Dermis blood vessel endothelial cell (primary cell): ENCODE data around the gene GRIN2A. TPM values are rescaled to one million over a fixed set of nuclear protein-coding genes. Genes with fewer than 3 reads are reported as not detected.

Experiments
- DNase-seq: peaks from one replicate; pipeline ENCODE4 v3.0.0; 2010
- total RNA-seq: library from RNA; depleted of rRNA; stranded (reverse); fragments of >200 nt; gene quantifications from 2 replicates; pipeline ENCODE4 v1.2.3, GENCODE V29; 2014

The GRIN2A gene
- total RNA-seq, 1 donor from 2014 or later: not detected

DNA sequence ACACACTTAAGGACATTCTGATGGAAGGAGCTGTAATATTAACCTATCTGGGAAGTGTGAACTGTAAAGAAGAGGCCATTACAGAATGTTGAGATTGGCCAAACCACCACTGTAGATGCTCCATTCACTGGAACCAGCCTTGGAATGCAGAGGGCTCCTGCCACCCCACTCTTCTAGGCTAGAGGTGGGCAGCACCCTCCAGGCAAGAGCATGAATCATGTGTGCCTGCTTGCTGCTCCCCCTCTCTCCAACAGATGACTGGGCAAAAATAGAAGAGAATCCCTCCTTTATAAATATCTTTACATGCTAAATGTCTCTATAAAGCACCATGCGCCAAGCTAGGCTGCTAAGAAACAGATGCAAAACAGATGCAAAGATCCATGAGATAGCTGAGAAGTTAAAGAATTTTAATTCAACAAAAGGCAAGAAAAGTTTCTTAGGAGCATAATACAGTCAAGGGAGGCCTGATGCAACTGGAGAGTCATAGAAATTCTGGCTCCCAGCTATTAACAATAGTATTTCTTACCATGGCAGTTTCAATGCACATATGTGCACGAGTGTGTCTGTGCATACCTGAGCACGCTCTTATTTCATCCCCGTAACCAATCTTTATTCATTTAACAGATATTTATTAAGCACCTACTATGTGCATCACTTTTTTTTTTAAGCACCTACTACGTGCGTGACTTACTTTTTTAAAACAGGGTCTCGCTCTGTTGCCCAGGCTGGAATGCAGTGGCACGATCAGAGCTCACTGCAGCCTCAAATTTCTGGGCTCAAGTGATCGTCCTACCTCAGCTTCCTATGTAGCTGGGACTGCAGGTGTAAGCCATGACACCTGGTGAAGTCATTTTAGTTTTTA is 53.6 kb downstream of the GRIN2A start:
- DNase-seq: no peak

DNA sequence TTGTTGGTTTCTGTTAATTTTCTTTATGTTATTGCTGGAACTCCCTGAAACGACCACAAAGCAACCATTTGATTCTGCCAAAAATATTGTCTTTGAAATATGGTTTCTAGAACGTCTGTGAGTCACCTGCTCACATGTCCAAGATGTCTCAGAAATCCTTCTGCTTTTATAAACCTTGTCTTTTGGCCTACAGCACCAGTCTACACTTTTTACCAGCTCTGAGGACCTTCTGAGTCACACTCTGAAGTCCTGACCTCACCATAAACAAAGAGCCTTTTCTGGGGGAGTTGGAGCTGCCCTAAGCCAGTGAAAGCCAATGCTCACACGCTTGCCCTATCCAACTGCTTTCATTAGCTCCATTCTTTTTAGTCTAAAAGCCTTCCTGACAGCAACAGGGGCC is 55.5 kb downstream of the GRIN2A start:
- no peak for DNase-seq

- DNase-seq: no peak
Observed at GRCh38 chr16:10123141-10123540, 59.1 kb downstream of the GRIN2A start.

- no peak for DNase-seq
Observed at GRCh38 chr16:10122546-10122945, 59.7 kb downstream of the GRIN2A start.

DNA sequence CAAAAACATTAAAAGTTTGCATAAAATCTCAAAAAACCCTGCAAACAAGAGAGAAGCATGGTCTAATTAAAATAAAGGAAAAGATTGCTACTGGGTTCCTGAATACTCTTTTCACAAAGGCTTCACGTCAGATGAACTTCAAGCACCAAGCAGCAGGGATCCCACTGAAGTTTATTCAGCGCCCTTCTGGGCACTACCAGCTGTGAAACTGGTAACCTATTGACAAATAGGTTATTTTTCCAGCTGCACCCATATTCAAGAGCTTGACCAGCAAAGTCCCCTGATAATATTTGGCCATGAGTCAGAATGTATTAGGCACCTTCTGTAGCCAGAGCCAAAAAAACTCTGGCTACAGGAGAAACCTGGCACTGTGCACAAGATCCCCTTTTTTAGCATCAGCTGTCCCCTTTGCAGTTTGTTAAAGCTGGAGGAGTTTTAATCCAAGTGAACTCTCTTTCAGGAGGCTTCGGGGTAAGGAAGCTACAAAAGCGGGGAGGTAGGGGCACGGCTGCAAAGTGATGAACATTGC is 60.3 kb downstream of the GRIN2A start:
- DNase-seq: no peak

DNA sequence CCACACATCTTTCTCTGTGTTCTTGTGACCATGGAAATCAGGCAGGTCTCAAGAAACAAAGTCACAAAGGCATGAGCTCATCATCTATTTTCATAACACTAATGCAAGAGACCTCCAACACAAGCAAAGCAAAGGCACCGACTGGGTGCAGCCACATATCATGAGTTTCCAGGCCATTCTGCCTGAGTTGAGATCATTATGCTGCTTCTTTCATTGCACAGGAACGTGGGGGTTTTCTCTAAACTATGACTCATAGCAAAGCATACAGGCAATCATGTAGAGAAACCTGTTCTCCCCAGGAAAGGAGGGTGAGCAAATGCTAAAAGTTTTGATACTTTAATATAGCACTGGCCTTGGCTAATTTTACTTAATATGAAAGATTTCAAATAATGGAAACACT is 60.7 kb downstream of the GRIN2A start:
- no peak for DNase-seq

GRCh38 chr16:10120953-10121352 is 61.3 kb downstream of the GRIN2A start:
- no peak for DNase-seq

DNA sequence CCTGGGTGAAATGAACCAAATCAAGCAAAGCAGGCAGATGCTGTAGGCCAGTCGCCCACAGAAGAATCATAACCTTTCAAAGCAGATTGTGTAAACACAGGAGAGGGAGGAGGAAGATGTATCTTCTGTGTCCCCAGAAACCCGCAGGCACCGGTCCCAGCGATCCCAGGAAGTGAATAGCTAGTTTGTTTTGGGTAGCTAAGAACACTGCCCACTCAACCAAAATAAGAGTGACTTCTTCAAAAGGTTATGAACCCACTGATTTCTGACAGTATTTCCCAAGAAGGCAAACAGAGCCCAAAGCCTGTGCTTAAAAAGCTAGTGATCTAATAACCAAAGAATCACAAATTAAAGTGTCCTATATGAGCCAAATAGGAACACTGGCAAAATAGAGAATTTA is 67.8 kb downstream of the GRIN2A start:
- DNase-seq: no peak

DNA sequence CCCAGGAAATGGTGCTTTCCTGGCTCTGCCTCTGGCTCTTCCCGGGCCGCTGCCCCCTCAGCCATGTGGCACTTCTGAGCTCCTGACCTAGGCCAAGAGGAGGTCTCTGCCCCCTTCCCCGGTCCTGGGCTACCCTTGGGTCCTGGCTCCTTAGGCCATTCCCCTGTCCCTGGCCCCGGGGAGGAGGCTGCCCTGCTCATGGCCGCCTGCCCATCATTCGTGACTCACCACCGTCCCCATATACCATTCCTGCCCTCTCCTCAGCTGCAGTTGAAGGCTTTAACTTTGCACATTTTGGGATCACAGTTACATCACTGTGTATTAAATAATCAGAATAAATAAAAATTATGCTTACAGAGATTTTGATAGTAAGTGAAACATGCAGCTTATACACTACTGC is 69.0 kb downstream of the GRIN2A start:
- no peak for DNase-seq

DNA sequence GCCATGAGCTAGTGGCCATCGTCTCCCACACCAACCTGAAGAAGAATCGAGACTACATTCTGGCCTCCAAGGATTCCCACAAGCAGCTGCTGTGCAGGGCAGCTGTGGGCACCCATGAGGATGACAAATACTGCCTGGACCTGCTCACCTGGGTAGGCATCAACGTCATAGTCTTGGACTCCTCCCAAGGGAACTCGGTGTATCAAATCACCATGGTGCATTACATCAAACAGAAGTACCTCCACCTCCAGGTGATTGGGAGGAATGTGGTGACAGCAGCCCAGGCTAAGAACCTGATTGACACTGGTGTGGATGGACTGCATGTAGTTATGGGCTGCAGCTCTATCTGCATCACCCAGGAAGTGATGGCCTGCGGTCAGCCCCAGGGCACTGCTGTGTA is 70.2 kb downstream of the GRIN2A start:
- DNase-seq: no peak

DNA sequence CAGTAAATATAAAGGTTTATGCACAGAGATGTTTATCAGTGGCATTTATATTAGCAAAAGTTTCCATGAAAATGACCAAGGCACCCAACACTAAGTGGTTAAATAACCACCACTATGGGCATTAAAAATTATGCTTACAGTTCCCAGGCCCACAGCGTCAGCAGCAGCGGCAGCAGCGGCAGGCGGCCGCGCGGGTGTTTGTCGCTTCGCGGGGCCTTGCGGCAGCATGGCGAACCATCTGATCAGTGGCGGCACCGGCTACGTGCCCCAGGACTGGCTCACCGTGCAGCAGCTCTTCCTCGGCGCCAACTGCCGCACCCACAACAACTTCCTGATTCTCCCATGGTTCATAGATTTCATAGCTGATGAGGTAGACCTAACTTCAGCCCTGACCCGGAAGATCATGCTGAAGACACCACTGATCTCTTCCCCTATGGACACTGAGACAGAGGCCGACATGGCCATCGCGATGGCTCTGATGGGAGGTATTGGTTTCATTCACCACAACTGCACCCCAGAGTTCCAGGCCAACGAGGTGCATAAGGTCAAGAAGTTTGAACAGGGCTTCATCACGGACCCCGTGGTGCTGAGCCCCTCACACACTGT is 71.0 kb downstream of the GRIN2A start:
- DNase-seq: no peak

GRCh38 chr16:10110552-10110951 is 71.7 kb downstream of the GRIN2A start:
- DNase-seq: no peak

GRCh38 chr16:10107081-10107480 is 75.1 kb downstream of the GRIN2A start:
- DNase-seq: no peak

DNA sequence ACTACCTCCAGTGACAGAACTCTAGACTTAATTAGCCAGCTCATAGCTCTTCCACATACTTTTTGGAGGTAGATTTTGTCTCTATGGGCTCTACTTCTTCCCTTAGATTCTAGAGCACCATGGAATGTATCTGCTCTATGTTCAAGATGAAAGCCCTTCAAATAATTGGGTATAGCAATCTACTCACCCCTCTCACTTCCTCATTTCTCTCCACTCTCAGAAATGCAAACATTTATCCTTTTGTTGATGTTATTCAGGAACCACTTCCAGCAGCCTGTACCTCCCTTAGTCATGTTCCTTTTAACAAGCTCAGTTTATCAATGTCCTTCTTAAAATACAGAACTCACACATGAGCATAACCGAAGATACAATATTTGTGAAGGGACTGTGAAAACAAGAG is 78.5 kb downstream of the GRIN2A start:
- DNase-seq: no peak

GRCh38 chr16:10103118-10103517 is 79.1 kb downstream of the GRIN2A start:
- no peak for DNase-seq

GRCh38 chr16:10100829-10101228 is 81.4 kb downstream of the GRIN2A start:
- DNase-seq: no peak

DNA sequence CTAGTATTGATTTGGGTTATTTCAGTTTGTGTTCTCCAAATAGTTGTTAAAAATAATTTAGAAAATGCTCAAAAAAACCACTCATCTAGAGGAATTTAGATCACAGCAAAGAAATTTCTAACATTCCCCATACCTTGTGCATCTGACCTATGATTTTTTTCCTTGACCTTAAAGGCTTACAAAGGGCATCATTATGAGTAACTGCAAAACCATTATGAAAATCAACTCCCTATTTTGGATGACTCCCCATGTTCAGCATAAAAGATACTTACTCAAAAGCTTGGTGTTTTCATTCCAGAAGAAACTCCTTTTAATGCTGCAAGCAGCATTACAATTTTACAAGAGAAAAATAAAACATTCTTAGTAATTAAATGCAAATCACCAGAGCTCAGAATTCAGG is 83.2 kb downstream of the GRIN2A start:
- no peak for DNase-seq

- no peak for DNase-seq
Observed at GRCh38 chr16:10097271-10097670, 85.0 kb downstream of the GRIN2A start.

GRCh38 chr16:10093576-10093975 is 88.7 kb downstream of the GRIN2A start:
- DNase-seq: no peak

DNA sequence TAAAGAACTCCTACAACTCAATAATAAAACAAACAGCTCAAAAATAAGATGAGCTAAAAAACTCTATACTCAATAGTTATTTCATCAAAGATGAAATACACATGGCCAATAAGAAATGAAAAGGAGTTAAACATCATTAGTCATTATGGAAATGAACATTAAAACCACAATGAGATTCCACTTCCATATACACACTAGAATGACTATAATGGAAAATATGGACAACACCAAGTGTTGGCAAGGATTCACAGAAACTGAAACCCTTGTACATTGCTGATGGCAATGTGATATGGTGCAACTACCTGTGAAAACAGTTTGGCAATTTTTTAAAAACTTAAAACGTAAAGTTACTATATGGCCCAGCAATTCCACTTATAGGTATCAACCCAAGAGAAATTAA is 91.4 kb downstream of the GRIN2A start:
- no peak for DNase-seq

GRCh38 chr16:10088380-10088793 is 93.8 kb downstream of the GRIN2A start:
- no peak for DNase-seq

- no peak for DNase-seq
Observed at GRCh38 chr16:10087151-10087550, 95.1 kb downstream of the GRIN2A start.

DNA sequence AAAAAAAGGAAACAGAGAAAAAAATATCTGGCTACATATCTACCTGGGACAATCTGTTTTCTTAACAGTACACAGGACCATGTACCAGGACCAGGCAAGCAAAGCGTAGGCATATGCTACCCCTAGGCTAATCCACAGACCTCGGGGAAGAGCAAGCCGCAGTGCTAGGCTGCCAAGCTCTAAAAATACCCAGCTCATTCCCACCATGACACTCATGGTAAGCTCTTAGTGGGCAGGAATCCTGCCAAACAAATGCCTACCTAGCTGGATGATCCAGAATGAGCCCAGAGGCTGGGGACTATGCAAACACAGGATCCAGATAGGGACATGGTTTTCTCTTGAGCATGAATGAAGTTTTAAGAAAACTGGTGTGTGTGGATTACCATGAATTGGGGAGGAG is 95.6 kb downstream of the GRIN2A start:
- DNase-seq: no peak
